Central memory CD4-positive, alpha-beta T cell (primary cell): ENCODE measurements around the gene BACH1.
A peak's percentile ranks its signal among the peaks of the same experiment; 100 is the strongest.
"Not testable (repeated sequence)": the region's sequence is repeated elsewhere in the genome, so short reads cannot be mapped to it uniquely, and the experiment has no call there.

Source experiments
- DNase-seq: peaks from one replicate; pipeline ENCODE4 v3.0.0; 2022
- total RNA-seq, 3 experiments: gene quantifications; one replicate each; lab custom pipeline; 2026; lab: John Stamatoyannopoulos, UW

Gene BACH1
- 60.6 to 134 (median 78.9) reads per million in 3 experiments for total RNA-seq

DNA sequence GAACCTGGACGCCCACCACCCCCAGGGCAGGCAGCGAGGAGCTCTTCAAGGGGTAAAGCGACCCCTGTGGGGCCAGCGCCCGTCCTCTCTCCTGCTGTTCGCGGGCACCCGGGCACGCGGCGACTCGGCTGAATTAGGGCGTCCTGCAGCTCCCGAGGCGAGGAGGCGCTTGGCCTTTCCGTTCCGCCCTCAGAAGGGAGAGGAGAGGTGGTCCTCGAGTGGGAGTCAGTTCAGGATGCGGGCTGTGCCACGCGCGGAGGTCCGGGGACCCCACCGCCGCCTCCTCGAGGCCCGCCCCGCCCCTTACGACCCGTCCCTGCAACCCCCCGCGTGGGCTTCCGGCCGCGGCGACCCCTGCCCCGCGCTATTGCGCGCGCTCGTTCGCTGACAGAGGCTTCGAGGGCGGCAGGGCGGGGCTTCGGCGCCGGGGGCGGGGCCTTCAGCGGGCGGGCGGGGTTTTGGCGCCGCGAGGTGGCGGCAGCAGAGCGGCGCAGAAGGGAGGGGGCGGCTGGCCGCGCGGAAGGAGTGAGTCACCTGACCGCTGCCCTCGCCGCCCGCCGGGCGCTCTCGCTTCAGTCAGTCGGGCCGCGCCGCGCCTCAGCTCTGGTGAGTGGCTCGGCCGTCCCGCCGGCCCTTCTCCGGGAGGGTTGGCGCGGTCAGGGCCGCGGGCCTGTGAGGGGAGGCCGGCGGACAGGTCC lies at the start of gene BACH1:
BACH1 (plus strand) TSS at position 575 of the 698 bp plus-strand sequence. CDS start 22,359 bp downstream, outside the sequence.
- peak; percentile 71 for DNase-seq

DNA sequence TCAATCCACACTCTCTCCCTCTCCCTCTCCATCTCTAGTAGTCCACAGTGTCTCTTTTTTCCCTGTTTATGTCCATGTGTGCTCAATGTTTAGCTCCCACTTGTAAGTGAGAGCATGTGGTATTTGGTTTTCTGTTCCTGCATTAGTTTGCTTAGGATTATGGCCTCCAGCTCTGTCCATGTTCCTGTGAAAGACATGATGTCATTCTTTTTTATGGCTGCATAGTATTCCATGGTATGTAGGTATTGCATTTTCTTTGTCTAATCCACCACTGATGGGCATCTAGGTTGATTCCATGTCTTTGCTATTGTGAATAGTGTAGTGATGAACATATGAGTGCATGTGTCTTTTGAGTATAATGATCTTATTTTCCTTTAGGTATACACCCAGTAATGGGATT lies 49.4 kb upstream of the BACH1 start:
- DNase-seq = not testable (repeated sequence)

DNA sequence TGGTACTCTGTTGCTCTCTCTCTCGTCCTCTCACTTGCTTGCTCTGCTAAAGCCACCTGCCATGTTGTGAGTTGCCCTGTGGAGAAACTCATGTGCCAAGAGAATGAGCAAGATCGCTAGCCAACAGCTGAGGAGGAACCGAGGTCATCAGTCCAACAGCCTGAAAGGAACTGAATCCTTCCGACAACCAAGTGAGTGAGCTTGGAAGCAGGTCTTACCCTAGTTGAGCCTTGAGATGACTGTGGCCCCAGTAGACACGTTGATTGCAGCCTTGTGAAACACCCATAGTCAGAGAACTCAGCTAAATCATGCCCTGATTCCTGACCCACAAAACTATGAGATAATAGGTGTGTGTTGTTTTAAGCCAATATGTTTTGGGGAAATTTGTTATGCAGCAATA lies 48.1 kb upstream of the BACH1 start:
- no peak for DNase-seq

DNA sequence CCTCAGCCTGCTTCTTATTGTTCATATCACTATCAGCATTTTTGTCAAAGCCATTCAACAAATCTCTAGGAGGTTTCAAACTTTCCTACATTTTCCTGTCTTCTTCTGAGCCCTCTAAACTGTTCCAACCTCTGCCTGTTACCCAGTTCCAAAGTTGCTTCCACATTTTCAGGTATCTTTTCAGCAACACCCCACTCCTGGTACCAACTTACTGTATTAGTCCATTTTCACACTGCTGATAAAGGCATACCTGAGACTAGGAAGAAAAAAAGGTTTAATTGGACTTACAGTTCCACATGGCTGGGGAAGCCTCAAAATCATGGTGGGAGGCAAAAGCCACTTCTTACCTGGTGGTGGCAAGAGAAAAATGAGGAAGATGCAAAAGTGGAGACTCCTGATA lies 44.9 kb upstream of the BACH1 start:
- DNase-seq = not testable (repeated sequence)

DNA sequence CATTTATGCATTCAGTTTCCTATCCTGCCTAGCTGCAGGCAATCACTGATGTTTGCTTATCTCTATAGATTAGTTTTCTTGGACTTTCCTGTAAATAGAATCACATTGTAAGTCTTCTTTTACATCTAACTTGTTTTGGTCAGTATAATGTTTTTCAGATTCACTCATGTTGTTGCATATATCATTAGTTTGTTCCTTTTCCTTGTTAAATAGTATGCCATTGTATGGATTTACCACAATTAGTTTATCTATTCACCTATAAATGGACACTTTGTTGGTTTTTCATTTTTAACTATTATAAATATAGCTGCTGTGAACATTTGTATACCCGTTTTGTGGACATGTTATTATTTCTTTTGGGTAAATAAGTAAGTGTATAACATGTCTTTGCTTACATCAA lies 44.2 kb upstream of the BACH1 start:
- no peak for DNase-seq

DNA sequence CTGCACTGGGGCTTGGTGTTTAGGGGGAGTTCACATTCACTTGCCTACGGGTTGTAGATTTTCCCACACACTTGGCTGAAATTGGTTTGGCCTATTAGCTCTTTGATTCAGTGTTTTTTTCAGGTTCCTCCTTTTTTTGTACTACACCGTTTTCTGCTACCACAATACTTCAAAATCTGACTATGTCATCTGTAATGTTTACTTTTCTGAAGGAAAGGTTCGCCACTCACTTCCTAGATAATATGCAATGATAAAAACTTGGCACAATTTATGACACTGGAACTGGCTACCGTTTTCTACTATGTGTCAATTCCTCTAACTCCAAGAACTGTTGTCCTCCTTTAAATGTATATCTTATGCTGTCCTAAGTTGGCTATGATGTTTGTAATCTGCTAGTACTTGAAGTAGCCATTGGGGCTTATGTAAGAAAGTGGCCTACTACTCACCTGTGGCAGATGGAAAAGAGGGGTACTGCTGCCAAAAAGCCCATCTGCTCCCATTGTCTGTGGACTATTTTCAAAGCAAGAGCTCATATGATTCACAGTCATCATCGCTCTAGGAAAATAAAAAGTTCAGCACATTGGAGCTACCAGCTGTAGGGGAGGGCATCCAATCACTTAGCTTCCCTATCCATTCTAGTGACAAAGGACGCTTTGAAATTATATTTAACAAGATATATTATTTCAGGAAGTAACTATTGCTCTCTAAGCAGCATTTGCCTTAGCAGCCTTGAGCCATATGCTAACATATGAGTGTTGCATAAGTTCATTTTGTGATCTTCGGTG lies 42.4 kb upstream of the BACH1 start:
- no peak for DNase-seq

DNA sequence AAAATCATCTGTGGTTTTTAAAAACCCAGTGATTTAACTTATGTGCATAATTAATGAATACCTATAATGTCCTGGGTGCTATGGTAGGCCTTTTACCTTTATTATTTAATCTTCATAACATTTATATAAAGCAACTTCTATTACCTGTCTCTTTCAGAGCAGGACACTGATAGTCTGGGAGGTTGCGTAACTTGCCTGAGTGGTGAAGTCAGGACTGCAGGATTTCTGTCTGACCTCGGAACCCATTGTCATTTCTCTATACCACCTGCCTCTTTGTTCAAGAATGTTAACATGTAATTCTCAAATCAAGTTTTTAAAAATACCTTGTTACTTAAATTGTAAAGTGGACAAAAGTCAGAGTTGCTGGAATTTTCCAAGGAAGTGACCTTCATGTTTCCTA lies 41.0 kb upstream of the BACH1 start:
- DNase-seq = no peak

DNA sequence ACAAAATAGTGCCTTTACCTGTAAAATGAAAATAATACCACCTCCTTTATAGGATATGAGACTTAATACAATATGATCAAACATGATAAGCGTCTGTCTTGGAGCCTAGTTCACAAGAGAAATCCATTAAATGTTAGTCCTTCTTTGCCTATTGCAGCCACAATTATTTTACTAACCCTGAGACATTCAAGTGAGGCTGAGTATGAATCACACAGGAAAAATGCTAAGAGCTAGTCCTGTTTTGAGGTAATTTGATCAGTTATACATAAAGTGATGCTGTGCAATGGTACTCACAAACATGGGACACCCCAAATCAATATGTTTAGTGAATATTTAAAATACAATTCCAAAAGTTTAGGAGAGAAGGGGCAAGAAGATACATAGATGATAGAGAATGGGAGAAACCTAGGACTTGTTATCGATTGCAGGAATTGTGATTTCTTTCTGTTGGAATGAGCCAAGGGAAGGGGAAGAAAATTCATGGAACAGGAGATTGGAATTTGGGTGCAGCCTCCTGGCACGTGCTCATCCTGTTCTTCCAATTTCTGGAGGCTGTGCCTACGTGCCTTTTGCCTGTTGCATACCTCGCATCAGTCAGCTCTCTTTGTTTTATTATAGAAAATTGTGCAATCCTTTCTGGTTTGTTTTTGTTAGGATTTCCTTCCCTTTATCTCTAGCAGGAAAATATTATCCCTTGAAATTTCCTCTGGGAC lies 39.9 kb upstream of the BACH1 start:
- DNase-seq = no peak

DNA sequence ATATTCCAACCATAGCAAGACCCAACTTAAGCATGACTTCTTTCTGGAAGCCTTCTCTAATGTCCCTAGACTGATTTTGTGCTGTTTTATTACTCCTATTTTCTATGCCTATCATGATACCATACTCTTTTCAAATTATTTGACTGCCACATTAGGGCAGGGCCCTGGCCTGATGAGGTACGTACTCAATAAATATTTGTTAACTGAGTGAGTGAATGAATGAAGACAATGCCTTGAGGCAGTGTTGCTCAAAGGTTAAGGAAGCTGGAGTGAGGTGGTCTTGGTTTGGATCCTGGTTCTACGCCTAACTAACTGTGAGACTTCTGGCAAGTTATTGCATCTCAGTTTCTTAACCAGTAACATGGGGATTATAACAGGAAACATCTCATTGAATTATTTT lies 38.3 kb upstream of the BACH1 start:
- no peak for DNase-seq

DNA sequence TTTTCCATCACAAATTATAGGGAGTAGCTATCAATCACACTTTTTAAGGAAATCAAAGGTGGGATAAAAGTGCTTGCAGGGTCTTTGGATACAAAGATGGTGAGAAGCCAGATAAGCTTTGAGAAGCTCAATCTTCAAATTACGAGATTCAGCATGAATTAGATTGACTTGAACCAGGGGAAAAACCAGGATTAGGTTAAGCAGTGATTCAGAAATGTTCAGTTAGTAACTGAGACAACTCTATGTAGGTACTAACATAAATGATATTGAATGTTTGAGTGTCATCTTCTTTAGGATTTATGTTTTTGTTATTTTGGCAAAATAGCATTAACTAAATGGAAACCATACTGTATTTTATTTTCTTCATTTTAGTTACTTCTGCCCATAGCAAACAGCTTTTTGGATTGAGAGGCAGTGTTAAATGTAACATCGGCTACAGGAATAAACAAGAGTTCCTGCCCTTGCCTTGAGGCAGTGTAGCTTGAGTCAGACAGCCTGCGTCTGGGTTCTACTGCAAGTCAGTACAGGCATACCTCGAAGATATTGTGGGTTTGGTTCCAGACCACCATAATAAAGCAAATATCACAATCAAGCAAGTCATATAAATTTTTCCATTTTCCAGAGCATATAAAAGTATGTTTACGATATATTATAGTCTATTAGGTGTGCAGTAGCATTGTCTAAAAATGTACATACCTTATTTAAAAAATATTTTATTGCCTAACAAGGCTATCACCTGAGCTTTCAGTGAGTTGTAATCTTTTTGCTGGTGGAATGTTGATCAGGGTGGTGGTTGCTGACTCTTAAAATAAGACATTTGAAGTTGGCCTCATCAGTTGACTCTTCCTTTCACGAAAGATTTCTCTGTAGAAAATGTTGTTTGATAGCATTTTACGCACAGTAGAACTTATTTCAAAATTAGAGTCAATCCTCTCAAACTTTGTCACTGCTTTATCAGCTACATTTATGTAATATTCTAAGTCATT lies 36.9 kb upstream of the BACH1 start:
- no peak for DNase-seq

DNA sequence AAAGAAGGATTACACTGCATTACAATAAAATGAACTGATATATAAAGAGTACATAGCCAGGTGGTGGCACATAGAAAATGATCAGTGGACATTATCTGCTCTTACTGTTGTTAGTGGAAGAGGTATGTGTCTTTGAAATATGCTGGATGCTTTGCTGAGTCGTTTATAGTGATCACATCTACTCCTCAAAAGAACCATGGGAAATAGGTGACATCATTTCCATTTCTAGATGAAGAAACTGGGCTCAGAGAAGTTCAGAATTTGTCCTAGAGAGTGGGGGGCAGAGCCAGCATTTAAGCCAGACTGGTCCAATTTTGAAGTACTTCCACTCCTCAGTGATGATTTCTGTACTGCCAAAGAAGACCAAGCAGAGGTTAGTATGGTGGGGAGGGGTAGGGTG lies 34.0 kb upstream of the BACH1 start:
- DNase-seq = no peak

DNA sequence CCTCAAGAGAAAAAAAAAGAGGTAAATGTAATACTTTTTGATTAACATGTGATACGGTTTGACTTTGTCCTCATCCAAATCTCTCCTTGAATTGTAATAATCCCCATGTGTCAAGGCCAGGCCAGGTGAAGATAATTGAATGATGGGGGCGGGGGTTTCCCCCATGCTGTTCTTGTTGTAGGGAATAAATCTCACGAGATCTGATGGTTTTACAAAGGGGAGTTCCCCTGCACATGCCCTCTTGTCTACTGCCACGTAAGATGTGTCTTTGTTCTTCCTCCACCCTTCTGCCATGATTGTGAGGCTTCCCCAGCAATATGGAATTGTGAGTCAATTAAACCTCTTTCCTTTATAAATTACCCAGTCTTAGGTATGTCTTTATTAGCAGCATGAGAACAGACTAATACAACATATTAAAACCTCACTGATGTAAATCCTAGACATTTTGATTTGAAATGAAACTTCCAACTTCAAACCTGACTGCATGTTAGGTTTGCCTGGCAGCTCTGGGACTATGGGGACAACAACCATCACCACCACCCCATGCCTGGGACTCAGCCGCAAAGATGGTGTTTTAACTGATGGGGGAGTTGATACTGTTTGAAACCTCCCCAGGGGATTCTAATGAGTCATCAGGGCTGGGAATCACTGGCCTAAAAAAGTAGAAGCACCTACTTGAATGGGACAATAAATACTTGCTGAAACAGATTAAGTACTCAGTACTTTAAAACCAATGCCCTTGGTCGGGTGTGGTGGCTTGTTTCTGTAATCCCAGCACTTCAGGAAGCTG lies 32.8 kb upstream of the BACH1 start:
- DNase-seq = no peak

DNA sequence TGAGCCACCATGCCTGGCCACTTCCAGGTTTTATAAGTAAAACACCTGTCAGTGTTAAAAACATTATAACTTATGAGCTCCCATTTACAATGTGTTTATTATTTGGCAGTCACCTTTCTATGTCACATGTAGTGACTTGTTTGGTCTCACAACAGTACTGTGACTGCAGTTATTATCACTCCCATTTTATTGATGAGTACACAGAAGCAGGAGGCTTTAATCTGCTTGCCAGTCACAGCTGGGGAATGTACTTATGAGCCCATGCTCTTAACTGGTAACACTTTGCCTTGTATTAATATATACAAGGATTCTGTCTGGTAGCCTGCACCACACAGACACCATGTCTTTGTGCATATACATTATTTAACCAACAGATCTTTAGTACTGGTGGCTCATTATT lies 31.1 kb upstream of the BACH1 start:
- no peak for DNase-seq

DNA sequence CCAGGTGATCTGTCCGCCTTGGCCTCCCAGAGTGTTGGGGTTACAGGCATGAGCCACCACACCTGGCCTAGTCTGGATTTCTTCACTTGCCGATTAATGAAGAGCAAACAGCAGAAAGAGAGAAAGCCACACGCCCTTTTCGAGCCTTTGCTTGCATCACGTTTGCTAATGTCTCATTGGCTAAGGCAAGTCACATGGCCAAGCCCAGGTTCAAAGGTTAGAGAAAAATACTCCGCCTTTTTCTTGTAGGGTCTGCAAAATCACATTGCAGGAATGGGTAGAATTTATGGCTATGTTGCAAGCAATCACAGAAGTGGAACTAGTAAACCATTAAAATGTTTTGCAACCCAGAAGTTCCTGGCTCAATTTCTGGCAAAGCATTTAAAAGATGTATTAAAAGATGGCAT lies 26.8 kb upstream of the BACH1 start:
- no peak for DNase-seq

DNA sequence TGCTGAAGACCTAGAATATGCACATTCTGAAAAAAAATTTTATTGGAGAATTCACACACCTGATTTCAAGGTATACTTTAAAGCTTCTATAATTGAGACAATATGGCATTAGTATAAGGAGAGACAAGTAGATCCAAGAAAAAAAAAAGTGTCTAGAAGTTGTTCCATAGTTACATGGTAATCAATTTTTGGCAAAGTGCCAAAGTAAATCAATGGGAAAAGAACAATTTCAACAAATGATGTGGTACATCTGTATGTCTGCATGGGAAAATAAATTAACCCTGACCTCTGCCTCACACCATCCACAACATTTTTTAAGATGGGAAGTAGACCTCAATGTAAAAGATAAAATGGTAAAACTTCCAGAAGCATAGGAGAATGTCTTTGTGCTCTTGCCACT lies 21.3 kb upstream of the BACH1 start:
- no peak for DNase-seq

DNA sequence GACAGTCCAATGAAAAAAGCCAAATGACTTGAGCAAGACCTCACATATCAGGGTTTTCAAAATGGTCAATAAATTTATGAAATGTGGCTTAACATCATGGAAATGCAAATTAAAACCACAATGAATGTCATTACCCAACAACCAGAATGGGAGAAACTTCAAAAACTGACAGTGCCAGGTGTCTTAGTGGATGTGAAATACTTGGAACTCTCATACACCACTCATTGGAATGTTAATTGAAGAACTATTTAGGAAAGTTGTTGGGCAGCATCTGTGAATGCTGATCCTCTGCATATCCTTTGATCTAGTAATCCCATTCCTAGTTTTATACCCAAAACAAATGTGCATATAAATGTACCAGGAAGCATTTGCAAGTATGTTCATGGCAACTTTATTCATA lies 19.2 kb upstream of the BACH1 start:
- no peak for DNase-seq

DNA sequence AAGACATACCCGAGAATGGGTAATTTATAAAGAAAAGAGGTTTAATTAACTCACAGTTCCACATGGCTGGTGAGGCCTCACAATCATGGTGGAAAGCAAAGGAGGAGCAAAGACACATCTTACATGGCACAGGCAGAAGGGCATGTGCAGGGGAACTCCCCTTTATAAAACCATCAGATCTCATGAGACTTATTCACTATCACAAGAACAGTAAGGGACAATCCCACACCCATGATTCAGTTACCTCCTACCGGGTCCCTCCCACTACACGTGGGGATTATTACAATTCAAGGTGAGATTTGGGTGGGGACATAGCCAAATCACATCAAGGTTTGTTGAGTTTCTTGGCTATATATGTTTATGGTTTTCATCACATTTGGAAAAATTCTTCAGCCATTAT lies 16.9 kb upstream of the BACH1 start:
- DNase-seq = not testable (repeated sequence)

DNA sequence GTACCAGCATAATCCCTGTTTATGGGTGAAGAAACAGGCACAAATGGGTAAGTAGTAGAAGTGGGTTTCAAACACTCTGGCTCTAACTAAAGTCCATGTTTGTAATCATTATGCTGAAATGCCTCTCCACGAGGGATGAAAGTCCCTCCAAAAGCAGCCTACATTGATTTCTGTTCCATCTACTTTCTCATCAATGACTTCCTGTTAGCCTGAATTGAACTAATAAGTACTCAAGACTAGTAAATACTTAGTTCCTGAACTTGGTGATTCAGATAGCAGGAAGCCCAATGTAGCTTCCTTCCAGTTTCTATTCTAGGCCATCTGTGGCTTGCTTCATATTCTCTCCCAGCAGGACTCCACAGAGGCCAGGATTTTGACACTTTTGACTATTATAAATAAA lies 11.3 kb upstream of the BACH1 start:
- DNase-seq = no peak

DNA sequence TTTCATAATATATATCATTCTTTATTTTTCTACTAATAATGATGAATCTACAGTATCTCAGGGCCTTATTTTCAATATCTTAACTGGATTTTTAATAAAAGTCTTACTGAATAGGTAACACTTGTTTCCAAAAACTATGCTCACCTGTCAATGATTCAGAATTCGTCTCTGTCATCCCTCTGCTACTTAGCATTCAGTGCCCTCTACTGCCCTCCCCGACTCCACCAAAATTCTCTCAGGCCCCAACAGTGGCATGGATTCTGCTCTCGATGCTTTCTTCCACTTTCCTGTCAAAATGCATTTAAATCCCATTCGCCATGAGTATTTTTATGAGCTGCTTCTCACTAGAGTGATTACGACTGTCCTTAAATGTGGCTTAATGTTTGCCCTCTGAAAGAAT lies 10.5 kb upstream of the BACH1 start:
- no peak for DNase-seq

DNA sequence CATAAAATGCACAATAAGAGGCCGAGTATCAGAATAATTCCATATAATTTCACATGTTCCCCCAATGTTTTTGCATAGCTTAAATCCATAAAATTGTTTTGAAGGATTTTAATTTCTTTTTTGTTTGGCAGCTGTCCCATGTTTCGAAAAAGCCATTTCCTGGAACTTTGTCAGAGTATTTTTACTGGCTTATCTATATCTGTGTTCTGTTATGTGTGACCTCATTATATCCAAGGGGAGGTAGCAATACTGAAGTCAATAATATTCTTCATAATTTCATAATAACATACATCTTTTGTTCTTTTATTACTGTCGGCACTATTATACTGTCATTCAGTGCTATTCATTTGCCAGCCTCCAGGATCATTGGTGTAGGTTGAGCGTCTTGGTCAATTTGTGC lies 9.4 kb upstream of the BACH1 start:
- no peak for DNase-seq

DNA sequence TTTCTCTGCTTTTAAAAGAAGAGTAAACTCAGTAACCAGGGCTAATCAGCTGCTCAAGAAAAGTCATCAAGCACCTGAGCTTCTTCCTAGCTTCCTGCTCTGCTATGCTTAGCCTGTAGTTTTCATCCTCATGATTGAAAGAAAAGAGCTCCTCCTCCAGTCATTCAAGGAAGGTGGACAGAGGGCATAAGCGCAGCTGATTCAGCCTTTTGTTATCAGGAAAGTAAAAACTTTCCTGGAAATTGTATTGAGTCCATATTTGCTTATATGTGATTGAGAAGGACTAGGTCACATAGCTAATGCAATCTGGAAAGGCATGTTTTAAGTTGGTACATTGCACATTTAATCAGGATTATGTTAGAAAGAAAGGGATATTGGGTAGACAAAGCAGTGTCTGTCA lies 8.5 kb upstream of the BACH1 start:
- DNase-seq = no peak

DNA sequence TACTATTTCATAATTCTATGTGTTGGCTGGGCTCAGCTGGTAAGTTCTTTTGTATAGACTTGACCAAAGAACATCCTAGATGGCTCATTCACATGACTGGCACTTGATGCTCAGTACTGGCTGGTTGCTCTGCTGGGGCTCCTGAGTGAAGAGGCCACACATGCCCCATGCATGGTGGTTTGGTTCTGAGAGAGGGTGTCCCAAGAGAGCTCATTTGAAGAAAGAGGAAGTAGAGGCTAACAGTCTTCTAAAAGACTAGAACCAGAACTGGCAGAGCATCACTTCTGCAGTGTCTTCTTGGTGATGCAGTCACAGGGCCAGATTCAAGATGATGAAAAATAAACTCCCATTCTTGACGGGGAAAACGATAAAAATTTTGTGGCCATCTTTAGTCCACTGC lies 5.2 kb upstream of the BACH1 start:
- DNase-seq = no peak
